Cardiac atrium fibroblast (primary cell): ENCODE results near the gene CDK19. TPM values are rescaled to one million over a fixed set of nuclear protein-coding genes. Genes with fewer than 3 reads are reported as not detected.

Source experiments
- total RNA-seq: library from RNA; depleted of rRNA; stranded (reverse); fragments of >200 nt; gene quantifications from 2 replicates; pipeline ENCODE4 v1.2.3, GENCODE V29; 2015

Gene CDK19
- total RNA-seq, result 6.9 and 10.0 TPM in 2 replicates

DNA sequence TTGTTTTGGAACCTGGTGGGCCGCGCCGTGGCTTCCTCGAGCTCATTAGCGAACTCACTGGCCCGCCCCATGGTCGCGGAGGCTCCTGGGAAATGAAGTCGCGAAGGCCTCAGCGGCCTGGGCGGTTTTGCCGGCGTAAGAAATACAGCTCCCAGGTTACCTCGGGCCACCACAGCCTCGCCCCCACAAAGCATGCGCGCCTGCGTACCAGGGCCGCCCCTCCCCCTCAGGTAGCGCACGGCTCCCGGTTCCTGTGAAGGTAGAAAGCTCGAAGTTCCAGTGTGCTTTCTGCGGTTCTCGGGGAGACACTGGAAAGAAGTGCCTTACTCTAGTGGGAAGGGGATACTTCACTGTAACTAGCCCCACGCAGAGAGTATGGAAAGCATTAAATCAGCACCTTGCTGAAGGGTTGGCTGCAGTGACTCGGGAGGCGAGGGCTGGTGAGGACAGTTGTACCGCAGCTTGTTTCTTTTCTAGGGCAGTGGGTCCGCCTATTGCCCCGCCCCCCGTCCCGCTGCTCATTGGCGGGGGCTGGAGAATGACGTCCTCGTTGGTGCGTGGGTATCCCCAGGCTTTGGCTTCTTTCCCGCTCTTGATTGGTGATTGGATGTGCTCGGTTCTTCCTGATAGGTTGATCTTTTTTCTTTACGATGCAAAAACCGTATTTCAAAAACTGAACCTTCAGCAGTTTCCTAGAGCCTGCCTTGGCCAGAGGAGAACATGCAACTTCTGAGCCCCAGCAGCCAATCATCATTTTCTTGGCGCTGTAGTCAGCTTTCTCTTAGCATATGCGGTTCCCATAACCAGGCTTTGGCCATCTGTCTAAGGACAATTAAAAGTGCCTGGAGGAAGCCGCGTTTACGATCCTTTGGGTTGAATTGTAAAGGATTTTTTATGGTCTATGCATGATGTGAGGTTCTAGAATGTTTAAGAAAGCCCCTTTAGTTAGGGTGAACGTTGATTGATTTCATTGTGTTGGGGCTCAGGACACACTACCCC, at the start of gene CDK19:
Gene CDK19, minus strand, starts transcription at position 59 of the 999 bp plus-strand sequence. CDS start 333 bp downstream, outside the sequence.

Other genes starting within 250 kb of the CDK19 start
- gene AMD1, start 59.3 kb upstream of the CDK19 start, total RNA-seq, result 36.5 and 54.4 TPM in 2 replicates
- 40.5 and 46.9 TPM in 2 replicates for gene GTF3C6, start 143.2 kb upstream of the CDK19 start, total RNA-seq
- gene RPF2, start 166.6 kb upstream of the CDK19 start, total RNA-seq, result 29.4 and 33.5 TPM in 2 replicates